Mesenteric fat pad (tissue), 1 donor: ENCODE data around the gene ERFE. TPM values are rescaled to one million over a fixed set of nuclear protein-coding genes. Genes with fewer than 3 reads are reported as not detected.

Source experiments
- DNase-seq: peaks from one replicate; pipeline ENCODE4 v3.0.0-alpha.2; 2020; ENCODE audit warnings: low spot score
- total RNA-seq: library from RNA; stranded (reverse); fragmentation: NEBNext Ultra II Directional; extraction: Animal tissue kit (Norgen Biotek cat#: 25700); gene quantifications from one replicate; pipeline ENCODE4 v1.2.1, GENCODE V29; 2021
- donor health status: DM: yes; HTN: yes; CAD: no.

ERFE gene
- total RNA-seq, 1 donor from 2014 or later = 1.5 TPM

DNA sequence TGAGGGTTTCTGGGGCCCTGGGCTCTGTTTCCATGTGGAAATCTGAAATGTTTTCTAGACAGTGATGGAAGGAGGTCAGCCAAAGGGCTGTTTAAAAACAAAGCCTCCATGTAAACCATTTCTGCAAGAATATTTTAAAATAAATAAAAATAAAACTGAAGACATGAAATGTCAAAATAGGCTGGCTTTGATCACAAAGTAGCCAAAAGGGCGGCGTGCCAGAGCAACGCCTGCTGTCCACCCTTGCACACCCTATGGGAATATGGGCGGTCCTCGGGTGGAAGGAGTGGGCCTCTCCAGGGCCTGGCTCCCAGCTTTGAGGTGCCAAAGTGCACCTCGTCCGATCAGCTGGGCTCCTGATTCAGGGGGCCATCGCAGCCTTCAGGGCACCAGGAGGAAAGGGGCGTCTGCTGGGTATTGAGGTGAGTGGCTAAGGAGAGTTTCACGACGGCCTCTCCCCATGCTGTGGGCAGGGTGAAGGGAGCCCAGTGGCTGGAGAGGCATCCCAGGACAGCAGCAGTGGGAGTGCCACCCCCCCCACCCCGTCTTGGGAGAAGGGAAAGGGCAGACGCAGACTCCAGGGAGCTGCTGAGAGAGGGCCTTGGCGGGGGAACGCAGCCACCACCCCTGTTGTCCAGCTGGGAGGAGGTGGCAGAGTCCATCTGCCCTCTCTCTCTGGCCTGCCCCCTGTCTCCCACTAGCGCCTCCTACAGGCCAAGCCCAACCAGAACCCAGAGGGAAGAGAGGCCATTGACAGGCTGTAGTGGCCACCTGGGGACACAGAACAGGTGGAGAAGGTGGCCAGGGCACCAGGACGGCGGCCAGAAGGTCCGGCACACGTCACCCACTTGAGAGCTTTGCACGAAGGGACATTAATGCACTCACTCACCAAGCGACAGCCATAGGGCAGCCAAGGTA lies 5.7 kb upstream of the ERFE start:
- no peak for DNase-seq

DNA sequence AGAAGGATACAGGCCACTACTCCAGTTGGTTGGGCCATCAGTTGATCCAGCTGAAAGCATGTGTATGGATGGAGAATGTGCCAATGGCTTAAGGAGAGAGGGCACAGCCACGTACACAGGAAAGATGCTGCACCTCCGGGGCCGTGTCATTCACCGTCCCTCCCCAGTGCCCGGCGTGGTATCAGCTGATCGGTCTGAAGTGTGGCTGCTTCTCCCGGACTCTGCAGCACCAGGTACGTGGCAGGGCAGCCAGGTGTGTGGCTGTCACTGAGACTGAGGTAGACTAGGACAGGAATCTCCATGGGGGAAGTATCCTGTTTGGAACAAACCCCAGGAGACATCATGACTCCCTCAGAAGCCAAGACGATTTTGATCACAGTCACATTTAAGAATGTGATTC lies 4.2 kb upstream of the ERFE start:
- DNase-seq = no peak

DNA sequence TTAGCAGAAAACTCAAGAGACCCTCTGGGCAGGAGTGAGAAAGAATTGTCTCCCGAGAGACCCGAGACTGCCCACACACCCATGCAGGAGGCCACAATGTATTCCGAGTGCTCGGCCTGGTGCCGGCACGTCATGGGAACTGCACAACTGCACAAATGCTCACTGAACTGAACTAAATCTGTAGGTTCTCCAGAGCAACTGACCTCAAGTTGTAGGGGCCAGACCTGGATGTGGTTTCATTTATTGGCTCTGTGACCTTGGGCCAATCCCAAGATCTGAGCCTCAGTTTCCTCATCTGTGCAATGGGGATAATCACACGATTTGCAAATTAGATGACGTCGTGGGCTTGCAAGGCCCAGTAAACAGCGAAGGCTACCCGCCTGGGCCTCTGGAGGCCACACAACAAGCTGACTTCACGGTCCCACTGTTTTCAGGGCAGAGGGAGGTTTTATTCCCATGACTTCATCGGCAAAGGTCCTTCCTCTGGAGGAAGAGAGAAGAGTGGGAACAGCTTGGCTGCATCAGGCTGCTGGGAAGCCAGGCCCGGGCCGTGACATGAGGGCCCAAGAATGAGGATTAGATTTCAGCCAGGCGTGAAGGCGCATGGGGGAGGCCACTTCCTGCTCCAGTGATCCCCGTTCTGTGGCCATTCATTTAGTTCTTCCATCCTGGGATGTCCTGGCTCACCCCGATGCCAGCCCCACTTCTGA lies 3.6 kb upstream of the ERFE start:
- no peak for DNase-seq

DNA sequence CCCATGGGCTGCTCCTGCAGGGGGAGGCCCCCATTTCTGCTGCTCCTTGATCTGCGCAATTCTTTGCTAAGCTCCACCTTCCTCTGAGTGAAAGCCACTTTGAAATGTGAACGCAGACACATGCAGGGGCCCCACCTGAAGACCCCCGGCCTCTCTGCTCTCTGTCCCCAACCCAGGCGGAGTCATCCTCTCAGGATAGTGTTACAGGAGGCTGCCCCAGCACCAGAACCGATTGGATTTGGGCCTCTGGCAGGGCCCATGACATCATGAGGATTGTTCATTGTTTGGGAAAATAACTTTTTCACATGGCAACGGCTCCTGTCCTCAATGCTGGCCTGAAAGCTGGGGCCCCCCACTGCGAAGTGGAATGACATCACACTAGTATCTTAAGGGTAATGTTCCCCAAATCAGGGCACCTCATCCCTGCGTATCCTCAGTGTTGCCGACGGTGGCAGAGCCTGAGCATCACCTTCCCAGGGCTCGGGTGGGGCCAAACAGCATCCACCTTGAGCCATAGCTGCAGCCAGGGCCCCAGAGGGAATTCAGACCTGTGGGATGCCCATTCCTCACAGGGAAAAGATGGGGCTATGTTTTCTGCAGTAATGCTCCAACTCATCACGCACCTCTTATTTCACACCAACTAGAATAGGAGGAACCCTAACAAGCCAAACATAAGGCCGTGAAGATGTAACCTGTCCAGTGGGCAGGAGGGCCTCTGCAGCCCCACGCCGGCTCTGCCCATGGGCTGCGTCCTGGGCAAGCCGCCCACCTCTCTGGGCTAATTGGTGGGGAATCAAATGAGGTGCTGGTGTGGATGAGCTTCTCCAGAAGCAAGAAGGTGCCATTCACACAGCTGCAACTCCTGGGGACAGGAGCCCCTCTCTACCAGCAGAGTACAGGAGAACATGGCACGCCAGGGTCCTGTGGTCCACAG lies 2.7 kb upstream of the ERFE start:
- DNase-seq = no peak

DNA sequence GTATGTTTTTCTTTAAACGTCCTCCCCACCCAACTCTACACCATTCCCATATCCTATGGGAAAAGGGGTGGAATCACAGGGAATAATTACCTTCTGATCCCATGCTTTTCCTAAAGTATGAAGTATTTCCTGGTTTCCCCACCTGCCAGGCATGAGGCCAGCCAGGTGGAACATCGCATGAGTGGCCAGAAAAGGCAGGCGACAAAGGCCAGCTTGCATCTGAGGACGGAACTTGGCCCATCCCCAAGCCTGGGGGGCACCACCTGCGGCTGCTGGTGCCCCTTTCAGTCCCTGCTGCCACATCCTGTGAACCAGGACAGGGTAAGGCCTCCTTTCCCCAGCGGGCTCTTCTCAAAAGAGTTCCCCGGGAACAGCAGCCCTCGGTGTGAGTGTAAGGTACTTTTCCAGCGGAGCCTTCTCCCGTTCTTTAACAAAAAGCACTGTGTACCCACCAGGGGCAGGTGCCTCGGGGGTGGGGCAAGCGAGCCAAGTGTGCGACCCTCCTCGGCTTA lies 1.2 kb upstream of the ERFE start:
- no peak for DNase-seq

DNA sequence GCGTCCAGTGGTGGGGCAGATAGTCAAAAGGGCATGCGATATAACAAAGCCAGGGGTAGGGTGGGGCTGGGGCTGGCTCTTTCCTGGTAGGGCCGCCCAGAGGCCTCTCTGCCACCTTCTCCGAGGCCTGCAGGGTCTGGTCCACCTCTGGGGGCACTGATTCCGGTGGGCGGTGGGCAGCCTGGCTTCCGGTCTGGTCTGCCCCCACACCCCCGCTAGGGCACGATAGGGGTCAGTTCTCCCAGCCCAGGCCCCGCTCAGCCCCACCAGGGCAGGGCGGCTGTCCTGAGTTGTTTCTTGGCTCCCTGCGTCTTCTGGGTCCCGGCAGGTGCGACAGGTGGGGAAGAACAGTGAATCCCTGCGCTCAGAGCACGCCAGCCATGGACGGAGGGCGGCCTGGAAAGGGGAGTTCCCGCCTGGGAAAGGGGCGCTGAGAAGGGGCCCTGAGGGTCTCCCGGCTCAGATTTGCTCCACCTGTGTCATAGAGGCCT lies 707 bp upstream of the ERFE start:
- no peak for DNase-seq

DNA sequence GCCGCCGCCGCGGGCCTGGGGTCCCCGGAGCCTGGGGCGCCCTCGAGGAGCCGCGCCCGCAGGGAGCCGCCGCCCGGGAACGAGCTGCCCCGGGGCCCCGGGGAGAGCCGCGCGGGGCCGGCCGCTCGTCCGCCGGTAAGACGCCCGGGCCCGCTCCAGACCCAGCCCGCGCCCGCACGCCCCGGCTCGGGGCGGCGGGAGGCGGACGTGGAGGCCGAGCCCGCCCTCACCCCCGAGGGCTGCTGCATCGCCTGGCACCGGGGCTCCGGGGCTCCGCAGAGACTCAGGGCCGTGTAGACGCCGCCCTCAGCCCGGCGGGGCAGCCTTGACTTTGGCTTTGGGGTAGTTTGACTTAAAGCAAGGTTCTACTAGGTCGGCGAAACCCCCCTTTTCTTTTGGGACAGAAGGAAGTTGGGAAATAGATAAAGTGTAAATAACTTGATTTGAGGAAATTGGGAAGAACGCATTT lies 335 bp downstream of the ERFE start:
- no peak for DNase-seq

DNA sequence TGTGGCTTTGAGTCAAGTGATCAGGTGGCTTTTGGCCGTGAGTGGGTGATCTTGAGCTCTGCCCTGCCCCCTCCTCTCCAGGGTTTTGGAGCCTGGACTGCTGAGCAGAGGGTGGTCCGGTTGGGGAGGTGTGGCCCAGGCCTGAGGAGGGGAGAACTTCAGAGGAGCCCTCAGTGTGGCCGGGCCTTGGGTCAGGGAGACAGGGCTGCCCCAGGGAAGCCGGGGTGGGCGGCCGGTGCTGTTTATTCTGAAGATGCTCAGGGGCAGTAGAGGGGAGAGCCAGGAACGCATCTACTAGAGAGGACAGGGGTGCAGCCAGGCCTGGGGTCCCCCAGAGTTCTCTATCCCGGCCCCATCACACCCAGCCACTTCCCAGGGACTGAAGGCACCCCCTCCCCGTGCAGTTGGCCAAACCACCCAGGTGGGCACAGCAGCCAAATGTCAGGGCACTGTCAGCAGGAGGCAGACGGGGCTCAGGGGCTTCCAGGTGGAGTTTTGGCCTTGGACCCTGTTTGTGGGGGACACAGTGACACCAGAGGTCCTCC lies 963 bp downstream of the ERFE start:
- no peak for DNase-seq

DNA sequence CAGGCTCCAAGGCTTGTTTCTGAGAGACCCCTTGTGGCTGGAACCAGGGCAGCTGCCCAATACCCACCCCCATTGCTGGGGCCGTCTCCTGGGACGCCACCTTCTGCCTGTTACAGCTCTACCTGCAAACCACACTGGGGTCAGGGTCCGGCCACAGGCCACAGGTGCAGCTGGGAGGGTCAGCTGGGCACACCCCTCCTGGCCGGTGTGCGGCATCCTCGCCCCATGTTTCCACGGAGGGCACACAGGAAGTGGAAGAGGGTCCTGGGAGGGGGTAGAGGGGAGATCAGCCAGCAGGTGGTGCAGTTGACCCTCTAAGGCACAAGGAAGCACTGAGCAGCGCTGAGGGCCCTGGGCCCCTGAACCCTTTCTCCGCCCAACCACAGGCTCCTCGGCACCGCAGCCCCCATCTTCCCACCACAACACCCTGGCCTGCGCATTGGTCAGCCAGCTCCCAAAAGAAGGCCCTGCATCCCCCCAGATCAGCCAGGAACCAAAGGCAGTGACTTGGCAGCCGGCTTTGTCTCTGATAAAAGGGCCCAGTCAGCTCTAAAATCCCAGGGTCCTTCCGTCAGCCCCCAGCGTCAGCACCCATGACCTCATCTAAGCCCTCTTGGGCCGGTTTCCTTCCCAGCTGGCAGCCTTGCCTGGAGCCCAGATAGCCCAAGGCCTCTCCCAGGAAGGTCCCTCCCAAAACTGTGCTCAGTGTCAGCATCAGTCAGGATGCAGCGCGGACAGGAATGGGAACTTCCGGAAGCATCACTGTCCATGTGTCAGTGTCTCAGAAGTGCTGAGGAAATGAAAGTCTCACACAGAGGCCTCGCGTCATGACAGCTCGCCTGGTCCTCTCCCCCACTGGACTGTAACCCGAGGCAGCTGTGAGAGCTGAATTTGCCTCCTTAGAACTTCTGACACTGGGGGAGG lies 1.7 kb downstream of the ERFE start:
- DNase-seq = no peak

DNA sequence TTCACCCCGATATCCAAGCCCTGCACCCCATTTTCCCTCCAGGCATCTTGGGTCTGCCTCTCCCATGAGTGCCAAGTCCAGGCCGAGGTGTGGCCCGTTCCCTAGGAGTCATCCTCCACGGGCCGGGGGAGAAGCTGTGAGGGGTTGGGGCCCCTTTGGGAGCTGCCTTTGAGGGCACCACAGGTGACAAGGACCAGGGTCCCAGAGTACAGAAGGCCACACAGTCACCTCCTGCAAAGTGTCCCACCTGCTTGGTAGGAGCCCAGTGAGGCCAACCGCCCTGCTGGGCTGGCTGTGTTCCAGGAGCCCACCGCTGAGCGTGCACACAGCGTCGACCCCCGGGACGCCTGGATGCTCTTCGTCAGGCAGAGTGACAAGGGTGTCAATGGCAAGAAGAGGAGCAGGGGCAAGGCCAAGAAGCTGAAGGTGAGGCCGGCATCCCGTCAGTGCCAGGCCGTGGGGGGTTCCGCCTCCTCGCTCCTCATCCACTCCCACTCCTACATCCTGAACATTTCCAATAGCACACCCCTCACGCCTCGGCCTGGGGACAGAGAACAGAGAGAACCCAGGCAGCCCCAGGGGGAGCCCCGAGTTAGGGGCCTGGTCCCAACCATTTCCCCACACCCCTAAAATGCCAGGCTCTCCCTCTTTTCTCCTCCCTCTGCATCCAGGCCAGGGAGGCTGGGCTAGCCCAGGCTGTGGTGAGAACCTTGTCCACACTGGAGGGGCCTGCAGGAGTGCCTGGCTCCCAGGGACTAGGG lies 2.7 kb downstream of the ERFE start:
- DNase-seq = no peak

DNA sequence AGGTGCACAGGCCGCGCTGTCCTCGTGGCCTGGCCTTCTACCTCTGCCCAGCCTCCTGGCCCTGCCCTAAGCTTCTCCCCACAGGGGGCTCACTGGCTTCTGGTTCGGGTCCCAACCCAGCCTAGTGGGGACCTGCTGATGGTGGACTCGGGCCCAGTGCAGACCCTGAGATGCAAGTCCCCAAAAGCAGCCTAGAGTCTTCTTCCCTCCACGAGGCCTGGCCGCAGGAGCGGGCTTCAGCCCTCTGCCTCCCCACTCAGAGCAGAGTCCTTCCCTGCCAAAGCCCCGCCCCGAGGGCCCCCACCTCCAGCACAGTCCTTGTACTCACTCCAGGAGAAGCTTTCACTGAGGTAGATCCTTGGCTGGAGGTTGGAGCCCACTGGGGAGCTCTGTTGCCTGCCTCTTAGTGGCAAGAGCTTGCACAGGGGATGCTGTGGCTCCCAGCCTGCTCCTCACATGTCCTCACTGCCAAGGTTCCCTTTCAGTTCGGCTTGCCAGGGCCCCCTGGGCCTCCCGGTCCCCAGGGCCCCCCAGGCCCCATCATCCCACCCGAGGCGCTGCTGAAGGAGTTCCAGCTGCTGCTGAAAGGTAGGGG lies 3.6 kb downstream of the ERFE start:
- DNase-seq = no peak

DNA sequence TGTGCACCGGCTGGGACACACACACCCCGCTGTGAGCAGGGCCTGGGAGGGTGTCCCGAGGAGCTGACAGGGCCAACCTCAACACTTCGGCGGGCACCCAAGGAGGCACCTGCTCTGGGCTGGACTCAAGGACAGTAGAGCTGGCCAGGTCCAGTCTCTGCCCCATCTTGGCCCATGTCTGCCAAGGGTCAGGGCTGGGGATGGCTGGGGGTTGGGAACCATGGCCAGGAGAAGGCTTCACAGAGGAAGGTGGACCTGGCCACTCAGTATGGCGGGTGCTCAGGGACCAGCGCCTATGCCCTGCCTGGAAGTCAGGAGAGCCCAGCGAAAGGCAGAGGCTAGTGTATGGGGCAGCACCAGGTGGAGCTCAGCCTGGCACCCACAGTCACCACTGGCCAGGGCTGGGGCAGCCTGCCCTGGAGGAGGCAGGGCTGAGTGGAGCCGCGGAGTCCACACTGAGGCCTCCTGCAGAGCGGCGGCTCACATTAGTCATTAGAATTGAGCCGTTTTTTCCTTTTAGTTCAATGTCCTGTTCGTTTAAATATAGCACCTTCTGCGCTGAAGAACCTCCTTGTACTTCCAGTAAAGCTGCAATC lies 4.2 kb downstream of the ERFE start:
- DNase-seq = no peak

DNA sequence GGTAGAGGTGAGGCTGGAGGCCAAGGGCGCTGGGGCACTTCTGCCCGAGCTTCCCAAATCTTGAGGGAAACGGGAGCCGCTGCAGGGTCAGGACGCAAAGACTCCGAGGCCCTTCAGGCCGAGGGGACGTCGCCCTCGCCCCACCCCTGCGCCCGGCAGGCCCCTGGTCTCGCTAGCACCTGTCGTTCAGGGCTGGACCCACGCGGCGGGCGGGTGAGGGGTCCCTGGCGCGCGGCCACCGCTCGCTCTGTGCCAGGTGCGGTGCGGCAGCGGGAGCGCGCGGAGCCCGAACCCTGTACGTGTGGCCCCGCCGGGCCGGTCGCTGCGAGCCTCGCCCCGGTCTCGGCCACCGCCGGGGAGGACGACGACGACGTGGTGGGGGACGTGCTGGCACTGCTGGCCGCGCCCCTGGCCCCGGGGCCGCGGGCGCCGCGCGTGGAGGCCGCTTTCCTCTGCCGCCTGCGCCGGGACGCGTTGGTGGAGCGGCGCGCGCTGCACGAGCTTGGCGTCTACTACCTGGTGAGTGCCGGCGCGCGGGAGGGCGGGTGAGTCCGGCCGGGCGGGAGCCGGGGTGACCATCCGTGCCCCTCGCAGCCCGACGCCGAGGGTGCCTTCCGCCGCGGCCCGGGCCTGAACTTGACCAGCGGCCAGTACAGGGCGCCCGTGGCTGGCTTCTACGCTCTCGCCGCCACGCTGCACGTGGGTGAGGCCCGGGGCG lies 4.9 kb downstream of the ERFE start:
- DNase-seq = no peak

DNA sequence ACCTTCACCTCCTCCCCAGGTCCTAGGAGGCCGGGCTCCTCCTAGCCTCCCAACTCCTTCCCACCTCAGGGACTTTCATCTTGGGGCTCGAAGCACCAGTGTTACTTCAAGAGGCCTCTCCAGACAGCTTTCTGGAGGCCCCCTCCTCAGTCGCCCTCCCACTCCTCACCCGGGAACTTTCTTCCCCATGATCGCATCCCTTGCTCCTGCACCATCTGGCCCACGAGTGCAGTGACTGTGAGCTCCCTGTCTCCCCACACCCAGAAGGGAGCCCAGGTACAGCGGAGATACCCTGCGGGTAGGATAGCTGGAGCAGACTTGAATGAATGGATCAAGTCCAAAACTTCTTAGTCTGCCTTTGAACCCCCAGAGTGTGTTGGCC lies 6.1 kb downstream of the ERFE start:
- no peak for DNase-seq

DNA sequence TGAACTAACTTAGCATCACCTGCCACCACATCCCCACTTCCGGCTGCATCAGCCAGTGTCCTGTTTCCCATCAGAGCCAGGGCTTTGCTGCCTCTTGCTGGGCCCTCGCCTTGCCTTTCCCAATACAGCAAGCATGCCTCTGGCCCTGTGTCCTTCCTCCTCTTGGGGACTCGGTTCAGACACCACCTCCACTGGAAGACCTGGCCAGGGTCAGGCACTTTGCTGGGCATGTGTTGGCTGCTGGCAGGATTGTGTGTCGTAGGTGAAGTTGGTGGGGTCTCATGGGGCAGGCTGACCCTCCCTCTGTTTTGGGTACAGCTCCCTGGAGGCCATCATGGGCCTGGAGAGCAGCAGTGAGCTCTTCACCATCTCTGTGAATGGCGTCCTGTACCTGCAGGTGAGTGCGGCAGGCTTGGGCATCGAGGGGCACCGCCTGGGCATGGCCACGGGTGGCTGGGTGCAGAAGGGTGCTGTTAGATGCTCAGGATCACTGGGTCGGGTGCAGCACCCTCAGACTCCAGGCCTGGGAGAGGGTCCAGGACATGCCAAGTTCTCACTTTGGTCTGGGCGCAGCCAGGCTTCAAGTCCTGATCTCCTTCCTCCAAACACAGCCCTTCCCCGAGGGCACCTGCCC lies 6.6 kb downstream of the ERFE start:
- DNase-seq = no peak

DNA sequence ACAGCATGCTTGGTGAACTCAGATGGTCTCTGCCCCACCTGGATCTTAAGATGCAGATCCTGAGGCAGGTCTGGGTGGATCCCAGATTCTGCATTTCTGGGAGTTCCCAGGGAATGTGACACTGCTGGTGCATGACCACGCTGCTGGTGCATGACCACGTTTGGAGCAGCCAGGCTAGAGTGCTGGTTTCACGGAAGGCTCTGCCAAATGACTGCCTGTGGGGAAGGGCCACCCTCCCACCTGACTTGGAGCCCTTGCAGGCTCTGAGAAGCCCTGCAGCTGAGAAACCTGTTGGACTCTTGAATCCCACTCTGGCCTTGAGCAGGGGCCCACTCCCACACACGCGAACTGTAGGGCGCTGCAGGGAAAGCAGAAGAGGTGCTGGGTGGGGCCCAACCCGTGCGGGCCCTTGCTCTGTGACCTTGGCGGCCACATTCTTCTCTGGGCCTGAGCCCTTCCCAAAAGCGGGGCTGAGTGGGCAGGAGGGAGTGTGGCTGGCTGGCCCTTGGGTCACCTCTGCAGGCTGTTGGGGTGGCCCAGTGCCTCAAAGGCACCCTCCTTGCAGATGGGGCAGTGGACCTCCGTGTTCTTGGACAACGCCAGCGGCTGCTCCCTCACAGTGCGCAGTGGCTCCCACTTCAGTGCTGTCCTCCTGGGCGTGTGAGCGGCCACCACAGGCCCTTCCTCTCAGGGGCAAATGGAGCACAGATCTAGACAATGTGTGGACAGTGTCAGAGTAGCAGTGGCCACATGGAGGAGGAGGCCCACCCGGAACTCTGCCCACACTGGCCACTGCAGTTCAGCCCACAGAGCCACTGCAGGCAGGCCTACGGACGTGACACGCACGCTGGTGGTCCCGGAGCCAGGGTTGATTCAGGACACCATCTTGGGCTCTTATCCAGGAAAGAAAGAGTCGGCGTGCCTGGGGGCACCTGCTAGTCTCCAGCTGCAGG lies 7.9 kb downstream of the ERFE start:
- DNase-seq = peak; percentile 86
